ENCODE data around the gene MREG. TPM values are rescaled to one million over a fixed set of nuclear protein-coding genes. Genes with fewer than 3 reads are reported as not detected.
"Not testable (repeated sequence)": the region's sequence is repeated elsewhere in the genome, so short reads cannot be mapped to it uniquely, and the experiment has no call there.

The MREG gene
- total RNA-seq, 2 donors from 2014 or later = 0.35 to 0.41 TPM

DNA sequence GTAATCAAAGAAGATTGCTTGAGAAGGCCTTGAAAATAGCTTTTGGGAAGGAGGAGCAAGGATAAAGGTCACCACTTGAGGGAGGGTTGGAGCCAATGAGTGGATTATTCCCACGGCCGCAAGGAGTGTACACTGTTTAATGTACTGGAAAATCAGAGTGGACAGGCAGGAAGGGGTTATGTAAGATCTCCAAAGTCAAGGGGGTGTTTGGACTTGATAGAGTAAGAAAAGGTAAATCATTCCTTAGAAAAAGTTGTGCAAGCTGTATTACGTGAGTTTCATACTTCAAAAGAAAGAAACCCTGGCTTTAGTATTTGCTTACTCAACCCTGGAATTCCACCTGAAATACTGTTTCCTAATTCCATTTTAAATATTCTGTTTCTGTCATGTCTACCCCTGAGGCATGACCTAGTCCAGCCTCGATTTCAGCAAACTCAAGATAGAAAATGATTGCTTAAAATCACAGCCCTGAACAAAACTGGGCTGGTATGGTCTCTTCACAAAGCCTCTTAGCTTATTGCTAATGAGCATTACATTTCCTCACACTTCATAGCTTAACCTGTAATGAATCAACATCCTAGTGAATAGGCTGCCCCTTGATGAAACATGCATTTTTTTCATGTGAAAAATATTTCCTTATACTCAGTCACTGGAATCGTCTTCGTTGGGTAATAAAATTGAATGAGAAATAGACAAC lies 1.1 kb downstream of the MREG start:
- Histone ChIP-seq H3K27me3 (no peaks in the 10 kb centered on the region), H3K4me1 (peaks cover 0 to 13% of the 10 kb centered on the region in 2 donors), H3K9me3 (no peaks in the 10 kb centered on the region), H3K4me3 (peak overlapping the region; percentile 54 to 61), H3K36me3 (no peaks in the 10 kb centered on the region), H3K27ac (no peak overlapping the region)
- TF ChIP-seq, protein P1, sequence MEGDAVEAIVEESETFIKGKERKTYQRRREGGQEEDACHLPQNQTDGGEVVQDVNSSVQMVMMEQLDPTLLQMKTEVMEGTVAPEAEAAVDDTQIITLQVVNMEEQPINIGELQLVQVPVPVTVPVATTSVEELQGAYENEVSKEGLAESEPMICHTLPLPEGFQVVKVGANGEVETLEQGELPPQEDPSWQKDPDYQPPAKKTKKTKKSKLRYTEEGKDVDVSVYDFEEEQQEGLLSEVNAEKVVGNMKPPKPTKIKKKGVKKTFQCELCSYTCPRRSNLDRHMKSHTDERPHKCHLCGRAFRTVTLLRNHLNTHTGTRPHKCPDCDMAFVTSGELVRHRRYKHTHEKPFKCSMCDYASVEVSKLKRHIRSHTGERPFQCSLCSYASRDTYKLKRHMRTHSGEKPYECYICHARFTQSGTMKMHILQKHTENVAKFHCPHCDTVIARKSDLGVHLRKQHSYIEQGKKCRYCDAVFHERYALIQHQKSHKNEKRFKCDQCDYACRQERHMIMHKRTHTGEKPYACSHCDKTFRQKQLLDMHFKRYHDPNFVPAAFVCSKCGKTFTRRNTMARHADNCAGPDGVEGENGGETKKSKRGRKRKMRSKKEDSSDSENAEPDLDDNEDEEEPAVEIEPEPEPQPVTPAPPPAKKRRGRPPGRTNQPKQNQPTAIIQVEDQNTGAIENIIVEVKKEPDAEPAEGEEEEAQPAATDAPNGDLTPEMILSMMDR (IDR thresholded peaks at IDR 0.05) = peak in 1 of 2 donors; percentile 20
- DNase-seq (ENCODE audit: low spot score) = no peak

DNA sequence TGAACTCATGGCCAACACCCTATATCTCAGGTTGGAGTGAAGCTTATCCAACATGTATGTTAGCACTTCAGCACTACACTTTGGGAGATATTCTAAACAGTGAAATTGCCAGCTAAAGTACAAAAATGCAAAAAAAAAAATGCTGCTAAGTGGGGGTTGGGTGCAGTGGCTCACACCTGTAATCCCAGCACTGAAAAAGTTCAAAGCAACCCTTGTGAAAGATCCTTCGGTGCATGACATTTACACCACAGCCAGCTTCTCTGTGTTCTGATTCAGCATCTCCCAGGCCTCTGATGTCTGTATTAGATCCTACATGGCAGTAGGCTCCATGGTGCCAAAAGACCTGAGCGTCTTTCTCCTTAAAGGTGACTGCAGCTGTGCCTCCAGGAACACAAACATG lies 4.1 kb downstream of the MREG start:
- peaks cover 0 to 13% of the 10 kb centered on the region in 2 donors for H3K4me1 ChIP-seq
- H3K27me3 ChIP-seq; H3K9me3 ChIP-seq; H3K4me3 ChIP-seq; H3K36me3 ChIP-seq; DNase-seq (ENCODE audit: low spot score); H3K27ac ChIP-seq: not testable (repeated sequence)

DNA sequence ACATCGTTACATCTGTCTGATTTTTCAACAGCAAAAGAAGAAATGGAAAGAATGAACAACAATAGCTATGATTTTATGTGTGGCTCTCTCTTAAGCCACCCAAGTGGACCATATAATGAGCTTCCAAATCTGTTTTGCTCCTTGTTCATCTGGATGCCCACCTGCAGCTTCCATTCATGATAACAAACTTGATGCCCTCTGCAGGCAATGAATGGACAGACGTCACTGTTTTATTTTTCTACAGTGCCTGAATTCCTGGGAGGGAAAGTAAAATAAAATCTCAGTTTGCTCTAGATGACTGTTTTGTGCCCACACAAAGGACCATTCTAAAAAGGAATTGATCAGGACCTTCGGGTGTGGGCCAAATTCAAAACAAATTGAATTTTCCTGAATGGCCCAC lies 5.0 kb downstream of the MREG start:
- TF ChIP-seq, protein P1 (IDR thresholded peaks at IDR 0.05) = no peak
- Histone ChIP-seq H3K9me3 (no peaks in the 10 kb centered on the region), H3K36me3 (no peaks in the 10 kb centered on the region), H3K27me3 (no peaks in the 10 kb centered on the region), H3K4me3 (no peak overlapping the region), H3K27ac (no peak overlapping the region), H3K4me1 (peaks cover 0 to 7% of the 10 kb centered on the region in 2 donors)
- DNase-seq (ENCODE audit: low spot score) = no peak

DNA sequence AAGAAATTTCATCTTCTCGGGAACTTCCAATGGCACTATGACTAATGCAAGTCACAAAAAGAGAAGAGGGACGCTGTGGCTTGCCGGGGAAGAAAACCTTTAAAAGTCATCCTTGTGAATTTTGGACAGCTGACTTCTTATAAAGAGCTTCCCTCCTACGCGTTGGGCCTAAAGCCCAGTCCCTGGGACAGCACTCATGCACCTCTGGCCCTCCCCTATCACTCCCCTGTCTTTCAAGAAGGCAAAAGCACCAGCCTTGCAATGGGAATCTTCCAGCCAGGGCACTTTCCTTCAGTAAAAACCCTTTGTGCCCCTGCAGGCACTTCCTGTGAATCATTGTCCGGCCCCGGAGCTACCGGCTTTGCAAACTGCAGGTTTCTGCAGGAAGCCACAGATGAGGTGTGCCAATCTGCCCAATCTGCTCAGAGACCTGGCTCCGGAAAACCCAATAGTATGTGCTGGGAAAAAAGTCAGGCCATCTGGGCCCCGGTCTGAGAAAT lies 7.1 kb downstream of the MREG start:
- H3K4me1 ChIP-seq = peaks cover 0 to 5% of the 10 kb centered on the region in 2 donors
- no peak overlapping the region for H3K27ac ChIP-seq
- no peaks in the 10 kb centered on the region for H3K36me3 ChIP-seq
- no peak overlapping the region for H3K4me3 ChIP-seq
- H3K27me3 ChIP-seq = no peaks in the 10 kb centered on the region
- TF ChIP-seq, protein P1 (IDR thresholded peaks at IDR 0.05) = no peak
- no peak for DNase-seq (ENCODE audit: low spot score)
- H3K9me3 ChIP-seq = no peaks in the 10 kb centered on the region

DNA sequence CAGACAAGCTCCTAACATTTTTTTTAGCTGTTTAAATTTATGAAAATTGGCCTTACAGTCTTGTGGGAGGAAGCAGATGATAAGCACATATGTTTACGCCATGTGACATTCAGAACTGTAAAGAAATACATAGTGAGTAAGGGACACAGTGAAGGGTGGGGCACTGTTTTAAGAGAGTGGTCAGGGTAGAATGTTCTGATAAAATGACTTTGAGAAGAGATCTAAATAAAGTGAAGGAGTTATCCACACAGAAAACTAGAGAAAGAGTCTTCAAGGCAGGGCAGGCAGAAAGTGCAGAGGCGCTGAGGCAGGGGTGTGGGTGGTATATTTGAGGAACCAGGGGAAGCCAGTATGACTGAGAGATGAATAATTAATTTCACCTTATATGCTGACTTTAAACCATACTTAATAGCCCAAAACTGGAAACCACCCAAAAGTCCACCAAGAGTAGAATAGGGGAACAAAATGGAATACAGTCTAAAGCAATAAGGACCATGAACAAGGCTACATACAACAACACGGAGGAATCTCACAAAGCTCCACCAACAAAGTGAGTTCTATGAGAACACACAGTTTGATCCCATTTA lies 8.6 kb downstream of the MREG start:
- Histone ChIP-seq H3K4me3 (no peak overlapping the region), H3K27me3 (no peaks in the 10 kb centered on the region), H3K9me3 (no peaks in the 10 kb centered on the region), H3K27ac (no peak overlapping the region), H3K36me3 (no peaks in the 10 kb centered on the region), H3K4me1 (peaks cover 0 to 5% of the 10 kb centered on the region in 2 donors)
- TF ChIP-seq, protein P1 (IDR thresholded peaks at IDR 0.05) = no peak
- no peak for DNase-seq (ENCODE audit: low spot score)

DNA sequence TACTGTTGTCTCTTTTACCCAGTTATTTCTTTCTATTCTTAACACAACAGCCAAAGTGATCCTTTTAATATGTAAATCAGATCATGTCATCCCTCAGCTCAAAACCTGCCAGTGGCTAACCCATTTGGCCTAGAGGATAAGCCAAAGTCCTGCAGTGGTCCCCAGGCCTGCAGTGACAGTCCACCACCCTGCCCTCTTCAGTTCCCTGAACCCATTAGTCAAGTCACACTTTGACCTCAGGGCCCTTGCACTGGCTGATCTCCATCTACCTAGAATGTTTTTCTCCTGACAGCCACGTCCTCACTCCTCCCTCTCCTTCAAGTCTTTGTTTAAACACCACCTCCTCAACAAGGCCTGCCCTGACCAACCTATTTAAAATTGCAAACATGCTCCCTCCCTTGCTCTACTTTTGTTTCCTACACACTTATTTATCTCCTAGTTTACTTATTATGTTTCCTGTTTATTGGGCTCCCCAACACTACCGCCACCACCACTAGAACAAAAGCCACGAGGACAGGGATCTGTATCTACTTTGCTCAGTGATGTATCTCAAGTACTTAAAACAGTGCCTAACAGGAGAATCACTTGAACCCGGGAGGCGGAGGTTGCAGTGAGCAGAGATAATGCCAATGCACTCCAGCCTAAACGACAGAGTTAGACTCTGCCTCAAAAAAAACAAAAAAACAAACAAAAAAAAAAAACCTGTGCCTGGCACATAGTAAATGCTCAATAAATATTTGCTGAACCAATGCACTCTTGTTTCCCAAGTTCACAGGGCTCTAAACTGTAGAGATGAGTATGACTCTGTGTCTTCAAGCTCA lies 9.3 kb downstream of the MREG start:
- Histone ChIP-seq H3K27me3 (no peaks in the 10 kb centered on the region), H3K4me3 (no peak overlapping the region), H3K27ac (no peak overlapping the region), H3K9me3 (no peaks in the 10 kb centered on the region), H3K36me3 (no peaks in the 10 kb centered on the region), H3K4me1 (peaks cover 0 to 5% of the 10 kb centered on the region in 2 donors)
- DNase-seq (ENCODE audit: low spot score) = no peak
- TF ChIP-seq, protein P1 (IDR thresholded peaks at IDR 0.05) = no peak

Measured in right atrium auricular region (tissue), 2 donors.